GM21515 (cell line): ENCODE results near the gene FGD6.
"Not testable (repeated sequence)": the region's sequence is repeated elsewhere in the genome, so short reads cannot be mapped to it uniquely, and the experiment has no call there.

Experiments
- ATAC-seq: cut with Tn5 transposase; IDR thresholded peaks from one replicate; pipeline ENCODE4 v1.9.1; 2021; ENCODE audit not compliant: unreplicated experiment

The FGD6 gene

DNA sequence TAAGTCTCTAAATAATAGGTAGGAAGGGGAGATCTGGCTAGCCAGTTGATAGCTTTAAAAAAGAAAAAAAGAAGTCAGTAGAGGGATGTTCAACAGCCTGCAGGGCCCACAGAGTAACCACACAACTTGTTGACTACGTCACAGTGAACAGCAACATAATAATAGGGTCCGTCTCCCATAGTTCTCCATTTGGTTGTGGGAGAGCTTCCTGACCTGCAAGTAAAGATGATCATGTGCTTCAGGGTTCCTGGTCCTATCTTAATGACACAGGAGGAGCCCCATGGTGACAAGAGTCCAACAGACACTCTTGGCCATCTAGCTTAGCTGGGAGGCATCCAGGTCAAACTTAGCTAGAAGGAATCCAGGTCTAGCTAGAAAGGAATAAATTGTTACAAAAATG is 36.2 kb downstream of the FGD6 start:
- ATAC-seq: no peak

DNA sequence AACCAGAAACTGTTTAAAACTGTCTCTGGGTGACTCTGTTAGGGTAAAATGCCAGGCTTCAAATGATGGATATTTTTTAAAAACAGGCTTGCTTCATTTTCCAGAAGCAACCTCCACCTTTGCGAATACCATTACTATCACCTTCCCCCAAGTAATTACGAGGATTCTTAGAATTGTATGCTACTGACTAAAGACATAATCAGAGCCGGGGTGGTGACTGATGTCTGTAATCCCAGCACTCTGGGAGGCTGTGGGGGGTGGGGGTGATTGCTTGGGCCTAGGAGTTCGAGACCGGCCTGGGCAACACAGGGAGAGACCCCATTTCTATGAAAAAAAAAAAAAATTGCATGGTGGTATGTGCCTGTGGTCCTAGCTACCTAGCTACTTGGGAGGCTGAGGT is 38.3 kb downstream of the FGD6 start:
- no peak for ATAC-seq

- no peak for ATAC-seq
These were observed 39.1 kb downstream of the FGD6 start for GRCh38 chr12:95178136-95178535.

DNA sequence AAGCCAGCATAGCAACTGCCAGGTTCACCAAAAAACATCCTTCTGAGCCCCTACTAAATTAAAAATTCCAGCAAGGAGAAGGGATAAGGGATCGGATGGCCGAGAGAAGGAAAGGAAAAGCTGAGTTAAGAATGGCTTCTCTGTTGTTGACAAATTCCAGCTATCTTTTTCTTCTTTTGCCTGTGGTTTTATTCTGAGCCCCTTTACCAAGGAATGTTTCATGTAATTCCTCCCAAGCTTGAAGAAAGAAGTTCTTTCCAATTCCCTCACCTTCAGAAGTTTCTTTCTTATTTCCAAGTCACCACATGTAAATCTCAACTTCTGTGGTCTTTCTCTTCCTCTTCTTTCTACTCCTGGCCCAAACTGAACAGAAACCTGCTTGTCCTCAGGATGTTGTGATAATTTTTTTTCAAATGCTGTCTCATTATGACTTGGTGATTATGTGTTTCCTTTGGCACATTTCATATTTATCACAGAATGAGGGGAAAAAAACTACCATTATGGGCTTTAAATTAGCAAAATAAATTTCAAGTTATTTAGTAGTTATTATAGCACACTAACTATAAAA is 40.0 kb downstream of the FGD6 start:
- ATAC-seq: no peak

- no peak for ATAC-seq
These were observed 43.6 kb downstream of the FGD6 start for GRCh38 chr12:95173392-95174251.

- no peak for ATAC-seq
These were observed 47.9 kb downstream of the FGD6 start for GRCh38 chr12:95169368-95169767.

- ATAC-seq: no peak
These were observed 48.5 kb downstream of the FGD6 start for GRCh38 chr12:95168746-95169145.

- no peak for ATAC-seq
These were observed 52.6 kb downstream of the FGD6 start for GRCh38 chr12:95164656-95165055.

- no peak for ATAC-seq
These were observed 58.3 kb downstream of the FGD6 start for GRCh38 chr12:95158919-95159318.

DNA sequence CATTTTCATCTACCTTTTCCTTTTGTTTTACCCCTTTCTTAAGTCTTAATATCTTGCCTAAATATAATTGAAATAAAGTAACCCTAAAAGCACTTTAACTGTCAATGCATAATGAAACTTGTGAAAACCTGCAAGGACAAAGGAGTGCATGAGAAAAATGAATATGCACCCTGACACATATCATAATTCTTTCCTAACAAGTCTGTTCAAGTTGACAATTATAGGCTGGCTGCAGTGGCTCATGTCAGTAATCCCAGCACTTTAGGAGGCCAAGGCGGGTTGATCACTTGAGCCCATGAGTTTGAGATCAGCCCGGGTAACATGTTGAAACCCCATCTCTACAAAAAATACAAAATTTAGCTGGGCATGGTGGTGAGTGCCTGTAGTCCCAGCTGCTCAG is 65.4 kb downstream of the FGD6 start:
- ATAC-seq: no peak

DNA sequence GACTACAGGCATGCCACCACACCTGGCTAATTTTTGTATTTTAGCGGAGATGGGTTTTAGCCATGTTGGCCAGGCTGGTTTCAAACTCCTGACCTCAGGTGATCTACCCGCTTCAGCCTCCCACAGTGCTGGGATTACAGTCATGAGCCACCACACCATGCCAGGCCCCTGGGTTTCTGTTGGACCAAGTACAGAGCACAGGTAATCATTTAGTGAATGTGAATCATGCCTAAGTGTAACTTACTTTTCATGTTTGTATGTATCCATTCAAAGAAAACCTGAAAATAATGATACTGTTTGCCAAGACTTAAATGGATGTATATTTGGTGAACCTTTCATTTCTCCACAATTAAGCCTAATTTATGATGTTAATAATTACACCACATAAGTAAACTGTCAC is 65.9 kb downstream of the FGD6 start:
- no peak for ATAC-seq

DNA sequence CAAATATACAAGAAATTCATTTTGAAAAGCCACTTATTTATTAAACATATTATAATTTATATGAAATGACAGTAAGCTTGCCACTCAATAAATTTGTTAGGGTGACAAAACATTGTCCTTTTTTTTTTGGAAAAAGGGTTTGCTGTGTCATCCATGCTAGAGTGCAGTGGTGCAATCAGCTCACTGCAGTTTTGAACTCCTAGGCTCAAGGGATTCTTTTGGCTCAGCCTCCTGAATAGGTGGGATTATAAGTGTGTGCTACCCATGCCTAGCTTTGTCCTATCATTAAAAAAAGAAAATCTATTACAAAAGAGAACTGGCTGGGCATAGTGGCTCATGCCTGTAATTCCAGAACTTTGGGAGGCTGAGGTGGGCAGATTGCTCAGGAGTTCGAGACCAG is 66.8 kb downstream of the FGD6 start:
- no peak for ATAC-seq

GRCh38 chr12:95147866-95148265 is 69.4 kb downstream of the FGD6 start:
- no peak for ATAC-seq

- no peak for ATAC-seq
These were observed 70.5 kb downstream of the FGD6 start for GRCh38 chr12:95146769-95147168.

DNA sequence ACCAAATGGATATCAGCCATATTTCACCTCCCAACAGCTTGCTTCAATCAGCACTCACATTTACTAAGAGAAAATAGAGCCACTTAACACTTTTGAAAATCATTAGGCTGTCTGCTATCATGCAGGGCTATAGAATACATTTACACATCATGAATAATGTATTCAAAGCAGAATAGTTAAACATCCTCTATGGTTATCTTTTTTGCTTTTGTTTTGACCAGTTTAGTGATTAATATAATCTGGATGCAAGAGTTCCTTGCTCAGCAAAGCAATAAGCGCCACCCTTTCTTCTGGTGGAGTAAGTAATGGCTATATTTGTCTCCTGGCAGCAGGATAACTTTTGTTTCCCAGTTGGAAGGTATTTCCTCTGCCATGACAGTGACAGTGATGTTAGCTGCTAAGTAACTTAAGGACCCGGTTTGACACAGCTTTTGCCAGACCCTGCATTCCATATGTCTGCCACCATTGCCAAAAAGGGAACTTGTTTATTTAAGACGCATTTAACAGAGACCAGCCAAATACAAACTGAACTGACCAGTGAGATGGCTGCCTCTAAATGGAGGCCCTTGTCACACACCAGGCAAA is 73.6 kb downstream of the FGD6 start:
- ATAC-seq: no peak

DNA sequence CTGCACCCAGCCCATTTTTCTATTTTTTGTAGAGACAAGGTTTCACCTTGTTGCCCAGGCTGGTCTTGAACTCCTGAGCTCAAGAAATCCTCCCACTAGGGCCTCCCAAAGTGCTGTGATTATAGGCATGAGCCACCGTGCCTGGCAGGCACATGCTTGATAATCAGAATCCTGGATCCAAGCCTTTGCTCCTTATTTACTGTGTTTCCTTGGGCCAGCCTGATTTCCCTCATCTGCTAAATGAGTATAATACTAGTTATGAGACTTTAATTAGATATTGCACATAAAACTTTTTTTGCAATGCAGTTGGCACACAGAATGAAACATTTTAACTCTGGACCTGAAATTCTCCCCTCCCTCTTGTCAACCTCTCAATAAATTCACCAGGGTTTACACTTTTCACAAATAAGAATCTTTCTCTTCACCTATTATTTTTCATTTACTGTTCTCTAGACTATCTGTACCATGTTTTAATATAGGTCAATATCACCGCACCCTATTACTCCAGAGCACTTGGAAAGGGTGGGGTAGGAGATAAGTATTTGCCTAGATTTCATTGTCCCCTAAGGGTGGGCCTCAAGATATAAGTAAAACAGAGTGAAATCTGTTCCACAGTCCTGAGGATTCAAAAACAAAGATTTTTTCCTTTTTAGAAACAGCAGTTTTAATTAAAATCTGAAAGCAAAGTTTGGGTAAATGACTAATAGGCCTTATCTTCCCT is 74.7 kb downstream of the FGD6 start:
- no peak for ATAC-seq

DNA sequence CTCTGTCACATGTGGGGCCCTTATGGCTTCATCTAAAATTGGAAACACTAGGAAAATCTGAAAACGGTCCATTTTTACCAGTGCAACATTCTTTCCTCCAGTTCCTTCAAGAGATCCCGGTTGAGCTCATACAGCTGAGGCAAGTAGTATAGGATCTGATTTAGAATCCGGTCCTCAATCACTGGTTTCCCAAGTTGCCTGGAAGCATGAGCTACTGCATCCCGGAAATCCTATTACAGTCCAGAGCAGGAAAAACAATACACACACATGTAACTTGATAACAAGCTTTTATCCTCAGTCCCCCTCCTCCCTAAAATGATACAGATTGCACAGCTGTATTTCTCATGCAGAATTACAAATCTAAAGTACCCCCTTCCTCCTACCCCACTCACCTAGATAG is 76.0 kb downstream of the FGD6 start:
- no peak for ATAC-seq

DNA sequence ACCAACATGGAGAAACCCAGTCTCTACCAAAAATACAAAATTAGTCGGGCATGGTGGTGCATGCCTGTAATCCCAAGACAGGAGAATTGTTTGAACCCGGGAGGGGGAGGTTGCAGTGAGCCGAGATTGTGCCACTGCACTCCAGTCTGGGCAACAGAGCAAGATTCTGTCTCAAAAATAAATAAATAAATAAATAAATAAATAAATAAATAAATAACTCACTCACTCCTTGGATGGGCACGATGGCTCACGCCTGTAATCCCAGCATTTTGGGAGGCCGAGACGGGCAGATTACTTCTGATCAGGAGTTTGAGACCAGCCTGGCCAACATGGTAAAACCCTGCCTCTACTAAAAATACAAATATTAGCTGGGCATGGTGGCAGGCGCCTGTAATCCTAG is 79.2 kb downstream of the FGD6 start:
- ATAC-seq: not testable (repeated sequence)

DNA sequence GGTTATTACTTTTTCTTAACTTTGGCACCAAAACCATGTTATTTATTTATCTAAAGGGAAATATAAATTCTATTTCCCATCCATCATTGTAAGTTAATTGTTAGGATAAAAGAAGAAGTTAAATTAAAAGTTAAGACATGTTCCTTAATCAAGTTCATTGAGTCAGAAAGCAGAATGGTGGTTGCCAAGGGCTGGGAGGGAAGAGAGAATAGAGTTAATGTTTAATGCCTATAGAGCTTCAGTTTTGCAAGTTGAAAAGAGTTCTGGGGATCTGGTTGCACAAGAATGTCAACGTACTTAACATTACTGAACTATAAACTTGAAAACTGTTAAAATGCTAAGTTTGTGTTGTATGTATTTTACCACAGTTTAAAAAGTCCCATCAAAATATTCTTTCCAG is 80.7 kb downstream of the FGD6 start:
- no peak for ATAC-seq

GRCh38 chr12:95134085-95134484 is 83.2 kb downstream of the FGD6 start:
- ATAC-seq: no peak

- no peak for ATAC-seq
These were observed 85.5 kb downstream of the FGD6 start for GRCh38 chr12:95131589-95132340.
